Testis (tissue), 2 donors: ENCODE measurements around the gene RSAD2.

Source experiments
- CTCF ChIP-seq, 3 experiments: fragments of 450-650 bp in 2 of 3; fragments of 200-600 bp in 1 of 3; sonication (generic) in 1 of 3; IDR thresholded peaks; one replicate each; pipeline ENCODE4 v1.5.1; 2016 to 2019; ENCODE audit warnings: antibody characterized with exemption in 3 of 3, mild to moderate bottlenecking in 2 of 3, moderate library complexity in 1 of 3
- POLR2A ChIP-seq: fragments of 450-650 bp; IDR thresholded peaks from one replicate; pipeline ENCODE4 v1.6.1; 2017; ENCODE audit warnings: antibody characterized with exemption, mild to moderate bottlenecking, moderate library complexity

GRCh38 chr2:6831229-6831628, 46.3 kb upstream of the RSAD2 start:
- no peak for TF ChIP-seq CTCF (IDR thresholded peaks at IDR 0.05)
- TF ChIP-seq POLR2A: no peak
